Amniotic stem cell (primary cell): ENCODE data around the gene UBAC2.
"Not testable (repeated sequence)": the region's sequence is repeated elsewhere in the genome, so short reads cannot be mapped to it uniquely, and the experiment has no call there.

ENCODE experiments used
- DNase-seq: peaks from one replicate; lab custom pipeline; 2025; lab: John Stamatoyannopoulos, UW

Gene UBAC2

DNA sequence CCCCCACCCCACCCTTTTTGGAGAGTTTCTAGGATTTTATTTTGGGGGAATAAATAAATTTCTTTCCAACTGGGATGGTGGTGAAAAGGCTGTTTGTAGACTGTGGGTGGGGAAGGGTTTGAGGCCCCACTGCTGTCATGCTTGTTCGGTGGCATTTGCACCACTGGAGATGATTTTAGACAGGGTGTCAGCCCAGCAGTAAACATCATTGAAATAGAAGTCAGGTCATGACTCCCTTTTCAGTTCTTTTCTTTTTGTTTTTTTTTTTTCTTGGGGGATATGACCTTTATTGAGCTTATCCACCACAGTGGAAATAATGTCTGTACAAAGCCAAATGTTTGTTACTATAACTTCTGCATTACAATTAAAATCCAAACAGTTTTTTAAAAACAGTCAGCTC, 14.1 kb downstream of the UBAC2 start:
- DNase-seq = no peak

DNA sequence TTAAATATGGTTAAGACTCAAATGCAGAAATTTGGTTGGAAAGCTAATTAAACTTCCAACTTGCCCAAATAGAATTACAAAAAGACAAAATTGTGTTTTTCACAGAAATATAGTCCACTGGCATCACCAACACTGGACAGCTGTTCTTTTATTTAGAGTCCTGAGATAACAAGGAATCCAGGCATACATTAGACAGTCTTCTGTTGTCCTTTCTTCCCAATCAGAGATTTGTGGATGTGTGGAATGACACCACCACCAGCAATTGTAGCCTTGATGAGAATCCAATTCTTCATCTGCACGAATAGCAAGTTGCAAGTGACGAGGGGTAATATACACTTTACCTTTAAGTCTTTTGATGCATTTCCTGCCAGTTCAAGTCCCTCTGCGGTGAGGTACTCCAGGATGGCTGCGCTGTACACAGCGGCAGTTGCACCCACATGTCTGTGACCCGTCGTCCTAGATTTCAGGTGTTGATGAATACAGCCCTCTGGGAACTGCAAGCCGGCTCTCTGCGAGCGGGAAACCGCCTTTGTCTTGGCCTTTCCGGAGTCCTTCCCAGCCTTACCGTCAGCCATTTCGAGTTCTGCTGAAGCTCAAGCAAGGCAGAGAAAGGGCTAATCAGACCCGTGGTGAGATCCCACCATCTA, 14.7 kb downstream of the UBAC2 start:
- DNase-seq = no peak

DNA sequence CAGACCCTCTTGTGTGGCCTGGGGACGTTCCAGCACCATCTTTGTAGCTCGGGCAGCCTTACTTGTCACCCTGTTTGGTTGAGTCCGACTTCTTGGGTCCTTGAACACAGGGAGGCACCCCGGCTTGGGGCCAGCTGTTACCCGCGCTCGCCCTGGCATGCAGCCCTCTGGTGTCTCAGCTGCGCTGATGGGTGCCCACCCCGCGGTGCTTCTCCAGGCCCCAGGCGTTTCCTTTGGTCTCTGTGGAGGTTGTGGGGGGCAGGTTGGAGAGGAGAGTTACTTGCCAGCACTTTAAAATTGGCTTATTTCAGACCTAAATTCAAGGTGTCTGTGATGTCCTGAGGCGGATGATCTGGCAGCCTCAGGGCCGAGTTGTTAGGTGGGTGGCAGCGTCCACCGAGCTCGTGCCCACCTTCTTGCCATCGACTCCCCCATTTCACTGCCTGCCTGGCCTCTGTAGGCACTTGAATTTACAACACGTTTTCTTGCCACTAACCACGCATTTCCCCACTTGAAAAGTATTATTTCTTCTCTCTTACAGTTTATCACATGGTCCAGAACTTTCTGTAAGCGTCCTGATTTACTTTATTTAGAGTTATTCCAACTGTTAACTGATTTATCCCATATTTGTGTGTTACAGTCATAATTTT, 16.9 kb downstream of the UBAC2 start:
- no peak for DNase-seq

DNA sequence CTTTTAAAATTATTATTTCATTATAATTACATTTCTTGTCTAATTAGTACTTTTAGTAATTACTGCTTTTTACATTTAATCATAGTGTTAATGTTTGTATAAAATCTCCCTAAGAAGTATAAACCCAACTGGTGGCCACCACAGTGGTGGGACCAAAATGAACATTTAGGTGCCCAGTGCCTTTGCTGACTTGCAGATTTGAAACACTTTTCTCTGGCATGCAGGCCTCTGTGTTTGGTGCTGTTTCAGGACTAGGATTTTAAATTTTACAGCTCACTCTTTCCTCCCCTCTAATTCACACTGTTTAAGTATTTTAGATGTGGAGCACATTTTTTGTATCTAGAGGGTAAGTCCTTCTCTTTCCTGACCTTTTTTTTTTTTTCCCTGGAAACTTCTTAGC, 17.5 kb downstream of the UBAC2 start:
- no peak for DNase-seq

DNA sequence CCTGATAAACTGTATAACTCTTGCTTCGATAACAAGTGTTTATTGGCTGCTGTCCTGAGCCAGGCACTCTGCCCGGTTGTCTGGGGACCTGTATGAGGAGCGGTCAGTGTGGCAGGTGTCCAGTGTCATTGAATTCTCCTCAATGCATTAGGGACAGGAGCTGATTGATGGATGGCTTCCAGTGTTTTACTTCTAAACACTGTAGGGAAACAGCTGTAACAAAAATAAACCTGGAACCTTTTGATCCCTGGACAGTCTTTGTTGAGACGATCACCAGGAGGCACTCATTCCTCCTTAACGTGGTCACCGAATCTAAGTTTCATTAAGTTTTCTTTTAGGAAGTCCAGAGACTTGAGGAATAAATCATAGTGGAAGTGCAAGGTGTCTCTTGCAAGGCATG, 17.9 kb downstream of the UBAC2 start:
- DNase-seq = no peak

DNA sequence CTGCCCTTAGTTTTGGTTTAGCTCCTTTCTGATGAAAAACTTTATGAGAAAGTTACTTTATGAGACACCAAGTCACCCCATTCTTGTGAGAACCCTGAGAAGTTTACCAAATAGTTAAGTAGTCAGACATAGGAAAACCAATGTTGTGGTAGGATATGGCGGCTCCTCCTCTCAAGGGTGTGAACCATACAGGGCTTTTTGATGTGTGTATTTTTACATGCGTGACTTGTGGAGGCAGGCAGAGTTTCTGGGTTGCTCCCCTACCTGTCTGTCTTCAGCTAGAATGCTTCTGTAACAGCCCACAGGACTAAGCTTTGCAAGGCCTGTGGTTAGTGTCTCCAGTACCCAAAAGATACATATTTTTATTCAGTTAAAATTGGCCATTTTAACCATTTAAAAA, 18.3 kb downstream of the UBAC2 start:
- DNase-seq = no peak

DNA sequence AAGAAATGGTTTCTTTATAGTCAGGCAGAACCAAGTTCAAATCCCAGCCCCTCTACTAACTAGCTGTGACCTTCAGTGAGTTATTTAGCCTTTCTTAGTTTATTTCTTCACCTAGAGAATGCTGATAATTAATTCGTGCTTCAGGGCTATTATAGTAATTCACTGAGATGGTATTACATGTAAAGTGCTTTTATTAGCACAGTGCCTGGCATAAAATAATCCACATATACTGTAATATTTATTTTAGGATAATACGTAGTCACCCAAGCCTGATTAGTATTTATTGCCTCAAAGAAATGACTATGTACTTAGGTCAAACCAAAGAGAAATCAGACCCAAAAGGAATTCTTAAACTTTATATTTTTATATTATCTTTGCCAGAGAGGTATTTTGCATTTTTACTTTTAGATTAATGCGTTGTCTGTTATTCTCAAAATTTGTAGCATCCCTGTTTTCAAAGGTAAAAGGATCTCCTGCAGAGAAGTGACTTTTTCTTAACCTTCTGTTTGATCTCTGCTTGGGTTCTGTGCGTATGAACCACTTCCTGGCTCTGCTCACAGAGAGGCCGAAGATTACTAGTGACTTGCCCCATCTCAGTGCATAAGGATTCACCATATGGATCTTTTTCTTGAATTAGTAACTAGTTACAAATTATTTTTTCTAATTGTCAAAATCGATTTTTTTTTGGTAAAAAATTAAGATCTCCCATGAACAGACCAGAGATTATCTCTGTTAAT, 19.7 kb downstream of the UBAC2 start:
- no peak for DNase-seq

DNA sequence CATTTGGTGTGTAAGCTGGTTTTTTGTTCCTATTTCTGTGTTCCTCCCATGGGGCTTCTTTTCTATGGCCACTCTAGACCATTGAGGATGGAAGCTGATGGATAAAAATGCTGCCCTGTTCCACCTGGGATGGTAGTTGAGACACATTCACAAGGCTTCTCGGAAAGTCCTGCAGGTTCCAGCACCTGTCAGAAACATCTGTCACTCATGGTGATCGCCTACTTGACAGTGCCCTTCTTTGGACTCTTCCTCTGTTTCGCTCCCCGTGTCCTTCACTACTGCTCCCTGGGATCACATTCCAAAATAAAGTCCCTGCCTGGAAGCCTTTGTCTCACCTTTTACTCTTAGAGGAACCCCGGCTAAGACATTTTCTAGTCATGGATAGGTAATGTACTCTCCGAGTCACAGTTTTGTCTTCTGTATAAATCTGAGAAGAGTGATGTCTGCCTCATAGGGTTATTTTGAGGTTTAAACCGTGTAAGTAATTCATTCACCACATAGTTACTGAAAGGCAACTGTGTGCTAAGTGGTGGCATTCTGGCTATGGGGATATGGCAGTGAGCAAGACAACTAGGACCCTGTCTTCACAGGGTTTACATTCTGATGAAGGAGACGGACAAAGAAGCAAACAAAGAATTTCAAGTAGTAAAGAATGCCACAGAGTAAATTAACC, 21.0 kb downstream of the UBAC2 start:
- DNase-seq = no peak

DNA sequence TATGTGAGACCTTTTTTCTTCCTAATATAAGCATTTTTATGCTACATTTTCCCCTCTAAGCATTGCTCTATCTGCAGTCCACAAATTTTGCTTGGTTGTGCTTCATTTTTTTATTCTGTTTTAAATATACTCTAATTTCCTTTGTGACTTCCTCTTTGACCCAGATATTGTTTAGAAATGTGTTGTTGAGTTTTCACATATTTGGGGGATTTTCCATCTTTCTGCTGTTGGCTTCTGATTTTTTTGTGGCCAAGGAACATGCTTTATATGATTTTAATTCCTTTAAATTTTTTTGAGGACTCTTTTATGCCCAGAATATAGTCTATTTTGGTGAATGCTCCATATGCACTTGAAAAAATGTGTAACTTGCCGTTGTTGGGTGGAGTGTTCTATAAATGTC, 22.9 kb downstream of the UBAC2 start:
- DNase-seq = no peak

DNA sequence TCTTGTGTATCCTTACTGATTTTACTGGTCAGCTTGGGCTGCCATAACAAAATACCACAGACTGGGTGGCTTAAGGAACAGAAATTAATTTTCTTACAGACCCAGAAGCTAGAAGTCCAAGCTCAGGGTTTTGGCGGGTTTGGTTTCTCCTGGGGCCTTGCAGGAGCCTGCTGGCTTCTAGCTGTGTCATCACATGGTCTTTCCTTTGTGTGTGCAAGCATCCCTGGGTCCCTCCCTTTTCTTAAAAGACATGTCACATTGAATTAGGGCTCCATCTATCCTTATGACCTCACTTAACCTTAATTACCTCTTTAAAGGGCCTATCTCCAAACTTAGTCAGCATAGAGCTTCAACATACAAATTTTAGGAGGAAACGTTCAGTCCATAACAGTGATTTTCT, 23.4 kb downstream of the UBAC2 start:
- no peak for DNase-seq

DNA sequence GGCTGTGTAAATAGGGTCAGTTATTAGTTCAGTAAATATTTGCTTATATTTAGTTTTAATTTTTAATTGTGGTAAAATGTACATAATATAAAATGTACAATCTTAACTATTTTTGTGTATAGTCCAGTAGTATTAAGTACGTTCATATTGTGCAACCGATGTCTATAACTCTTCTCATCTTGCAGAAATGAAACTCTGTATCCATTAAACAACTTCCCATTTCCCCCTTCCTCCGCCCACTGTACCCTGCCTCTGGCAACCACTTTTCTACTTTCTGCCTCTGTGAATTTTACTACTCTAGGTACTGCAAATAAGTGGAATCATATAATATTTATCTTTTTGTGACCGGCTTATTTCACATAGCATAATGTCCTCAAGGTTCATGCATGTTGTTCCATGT, 24.4 kb downstream of the UBAC2 start:
- no peak for DNase-seq

DNA sequence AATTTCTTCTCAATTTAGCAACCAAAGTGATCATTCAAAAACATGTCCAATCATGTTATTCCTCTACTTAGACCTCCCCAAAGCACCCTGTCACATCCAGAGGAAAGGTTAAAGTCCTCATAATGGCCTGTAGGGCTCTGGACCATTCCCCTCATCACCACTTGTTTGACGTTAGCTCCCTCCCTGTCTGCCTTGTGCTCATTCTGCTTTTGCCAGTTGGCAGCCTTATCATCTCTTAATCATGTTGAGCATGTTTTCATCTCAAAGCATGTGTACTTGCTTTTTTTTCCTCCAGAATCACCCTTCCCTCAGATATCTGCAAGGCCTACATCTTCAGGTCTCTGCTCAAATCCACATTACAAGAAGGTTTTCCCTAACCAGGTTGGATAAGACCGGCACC, 25.9 kb downstream of the UBAC2 start:
- DNase-seq = no peak

DNA sequence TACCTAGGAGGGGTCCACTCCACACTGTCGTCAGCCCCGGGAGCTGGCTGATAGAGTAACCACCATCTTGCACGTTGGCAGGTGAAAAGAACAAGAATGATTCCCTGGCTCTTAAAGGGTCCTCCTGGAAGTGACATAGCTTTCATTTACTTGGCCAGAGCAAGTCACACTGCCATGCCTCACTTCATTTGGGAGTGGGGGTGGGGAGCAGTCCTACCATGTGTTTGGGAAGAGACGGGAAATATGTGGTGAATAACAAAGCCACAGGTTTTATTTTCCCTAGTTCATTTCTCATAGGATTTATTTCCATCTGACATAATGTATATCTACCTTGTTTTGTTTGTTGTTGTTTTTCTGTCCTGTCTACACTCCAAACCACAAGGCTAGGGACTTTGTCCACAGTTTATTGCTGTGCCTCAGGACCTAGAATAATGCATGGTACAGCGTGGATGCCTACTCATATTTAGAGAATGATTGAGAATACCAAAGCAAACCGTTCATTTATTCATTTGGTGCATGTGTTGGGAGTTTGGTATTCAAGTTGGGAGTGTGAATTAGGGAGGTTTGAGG, 26.8 kb downstream of the UBAC2 start:
- no peak for DNase-seq

DNA sequence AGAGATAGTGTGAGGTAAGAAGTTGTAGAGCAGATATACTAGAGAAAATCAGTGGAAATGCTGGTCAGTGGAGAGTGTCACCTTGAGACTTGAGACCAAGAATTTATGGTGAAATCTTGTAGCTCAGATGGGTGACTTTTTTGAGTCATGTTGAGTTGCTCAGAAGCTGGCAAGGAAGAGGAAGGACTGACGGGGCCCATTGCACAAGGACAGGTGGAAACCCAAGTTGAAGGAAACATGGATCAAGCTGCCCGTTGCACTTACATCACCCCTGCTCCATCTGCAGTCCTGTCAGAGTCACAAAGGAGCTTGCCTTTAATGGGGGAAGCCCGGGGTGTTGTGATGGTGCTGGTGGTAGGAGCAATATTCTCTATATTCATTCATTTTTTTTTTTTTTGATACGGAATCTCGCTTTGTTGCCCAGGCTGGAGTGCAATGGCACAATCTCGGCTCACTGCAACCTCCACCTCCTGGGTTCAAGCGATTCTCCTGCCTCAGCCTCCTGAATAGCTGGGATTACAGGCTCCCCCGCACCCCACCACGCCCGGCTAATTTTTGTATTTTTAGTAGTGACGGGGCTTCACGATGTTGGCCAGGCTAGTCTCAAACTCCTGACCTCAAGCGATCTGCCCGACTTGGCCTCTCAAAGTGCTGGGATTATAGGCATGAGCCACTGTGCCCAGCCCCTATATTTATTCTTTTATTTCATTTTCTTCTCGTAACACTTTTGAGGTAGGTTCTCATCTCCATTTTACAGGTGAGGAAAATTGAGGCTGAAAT, 27.4 kb downstream of the UBAC2 start:
- no peak for DNase-seq

DNA sequence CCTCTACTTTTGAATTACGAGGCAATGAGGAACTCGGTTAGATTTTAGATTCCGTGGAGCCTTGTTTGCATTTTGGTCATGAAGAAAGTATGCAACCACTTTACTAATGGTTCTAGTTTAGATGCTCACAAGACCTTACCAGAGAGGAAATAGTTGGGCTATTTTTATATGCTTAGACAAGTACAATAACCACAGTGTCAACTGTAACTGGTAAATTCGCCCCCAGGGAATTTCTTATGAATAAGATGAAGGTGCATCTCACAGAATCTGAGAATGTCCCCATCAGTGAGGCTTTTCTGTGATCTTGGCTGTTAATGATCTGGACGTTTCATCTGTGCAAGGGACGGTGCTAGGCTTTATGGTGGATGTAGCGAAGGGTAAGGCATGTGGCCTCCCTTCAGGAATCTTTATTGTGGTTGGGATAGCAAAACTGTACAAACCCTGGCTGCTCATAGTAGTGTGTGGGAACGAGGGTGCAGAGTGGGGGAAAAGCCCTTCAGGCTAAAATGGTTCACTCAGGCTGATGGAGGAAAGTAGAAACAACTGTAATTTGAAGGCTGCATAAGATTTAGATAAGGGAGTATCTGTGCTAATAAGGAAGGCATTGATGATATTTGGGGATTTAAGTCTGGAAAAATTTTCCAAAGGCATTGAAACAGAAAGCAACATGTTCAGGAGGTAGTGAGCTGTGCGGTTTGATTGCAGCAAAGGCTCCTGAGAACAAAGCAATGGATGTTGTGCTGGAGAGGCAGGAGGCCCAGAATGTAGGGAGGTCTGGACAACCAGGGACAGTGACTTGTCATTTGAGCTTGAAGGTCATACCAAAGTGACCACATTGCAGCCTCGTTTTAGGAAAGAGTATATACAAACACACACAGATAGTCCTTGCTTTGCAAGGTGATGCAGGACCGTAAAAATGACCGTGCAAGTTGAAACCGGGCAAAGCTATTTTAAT, 28.4 kb downstream of the UBAC2 start:
- peak; percentile 24 for DNase-seq

DNA sequence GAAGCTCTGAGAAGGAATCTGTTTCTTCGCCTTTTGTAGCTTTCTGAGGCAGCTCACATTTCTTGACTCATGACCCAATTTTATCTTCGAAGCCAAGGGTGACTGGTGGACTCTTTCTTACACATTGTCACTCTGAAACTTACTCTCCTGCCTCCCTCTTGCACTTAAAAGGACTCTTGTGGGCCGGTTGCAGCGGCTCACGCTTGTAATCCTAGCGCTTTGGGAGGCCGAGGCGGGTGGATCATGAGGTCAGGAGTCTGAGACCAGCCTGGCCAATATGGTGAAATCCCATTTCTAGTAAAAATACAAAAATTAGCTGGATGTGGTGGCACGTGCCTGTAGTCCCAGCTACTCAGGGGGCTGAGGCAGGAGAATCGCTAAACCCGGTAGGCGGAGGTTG, 29.9 kb downstream of the UBAC2 start:
- not testable (repeated sequence) for DNase-seq

DNA sequence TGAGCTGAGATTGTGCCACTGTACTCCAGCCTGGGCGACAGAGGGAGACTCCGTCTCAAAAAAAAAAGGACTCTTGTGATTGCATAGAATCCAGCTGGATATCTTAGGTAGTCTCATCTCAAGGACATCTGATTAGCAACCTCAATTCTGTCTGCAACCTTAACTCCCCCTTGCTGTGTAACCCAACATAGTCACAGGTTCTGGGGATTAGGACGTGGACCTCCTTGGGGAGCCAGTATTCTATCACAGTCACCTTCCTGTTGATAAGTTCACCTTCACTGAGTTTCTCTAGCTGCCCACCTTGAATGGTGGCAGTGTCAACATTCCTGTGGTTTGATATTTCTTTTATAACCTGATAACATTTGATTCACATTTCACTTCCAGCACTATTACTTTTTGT, 30.3 kb downstream of the UBAC2 start:
- no peak for DNase-seq

DNA sequence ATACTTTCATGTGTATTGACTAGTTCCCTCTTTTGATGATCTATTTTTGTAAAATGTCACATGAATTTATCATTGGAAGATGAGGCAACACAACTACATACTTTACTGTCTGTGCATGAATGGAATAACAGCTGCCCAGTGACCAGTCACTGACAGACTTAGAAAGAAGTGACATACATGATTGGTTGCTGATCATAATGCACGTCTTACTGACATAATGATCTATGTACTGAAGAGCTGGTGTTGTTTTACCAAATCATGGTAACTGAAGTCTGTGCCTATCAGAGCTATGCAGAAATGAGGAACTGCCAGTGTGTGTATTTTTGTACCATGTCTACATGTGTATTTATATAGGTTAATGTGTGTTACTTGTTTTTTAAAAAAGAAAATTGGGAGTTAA, 31.1 kb downstream of the UBAC2 start:
- DNase-seq = no peak

DNA sequence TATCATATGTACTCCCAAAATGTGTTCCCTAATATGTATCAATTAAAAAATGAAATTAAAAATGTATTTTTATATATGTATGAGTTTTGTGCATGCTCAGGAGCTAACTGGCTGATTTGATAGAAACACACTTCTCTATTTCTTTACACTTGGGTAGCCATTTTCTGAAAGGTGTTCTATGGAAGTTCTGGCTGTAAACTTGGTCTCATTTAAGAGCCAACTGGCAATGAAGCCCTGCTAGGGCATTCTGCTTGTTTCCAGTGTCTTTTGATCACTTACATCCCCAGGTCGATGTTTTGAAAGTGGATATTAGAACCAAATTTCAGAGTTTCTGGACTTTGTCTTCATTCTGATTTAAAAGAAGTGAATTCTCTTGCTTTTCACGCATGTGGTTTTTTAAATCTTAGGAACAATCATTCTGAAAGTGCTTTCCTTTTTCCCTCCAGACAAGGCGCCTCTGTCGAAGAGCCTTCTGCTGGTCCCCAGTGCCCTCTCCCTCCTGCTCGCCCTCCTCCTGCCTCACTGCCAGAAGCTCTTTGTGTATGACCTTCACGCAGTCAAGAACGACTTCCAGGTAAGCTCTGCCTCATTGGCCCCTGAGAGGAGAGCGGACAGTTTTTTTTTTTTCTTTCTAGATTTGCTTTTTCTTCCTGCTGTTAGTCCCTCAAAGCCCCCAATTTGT, 37.5 kb downstream of the UBAC2 start:
- DNase-seq = no peak

DNA sequence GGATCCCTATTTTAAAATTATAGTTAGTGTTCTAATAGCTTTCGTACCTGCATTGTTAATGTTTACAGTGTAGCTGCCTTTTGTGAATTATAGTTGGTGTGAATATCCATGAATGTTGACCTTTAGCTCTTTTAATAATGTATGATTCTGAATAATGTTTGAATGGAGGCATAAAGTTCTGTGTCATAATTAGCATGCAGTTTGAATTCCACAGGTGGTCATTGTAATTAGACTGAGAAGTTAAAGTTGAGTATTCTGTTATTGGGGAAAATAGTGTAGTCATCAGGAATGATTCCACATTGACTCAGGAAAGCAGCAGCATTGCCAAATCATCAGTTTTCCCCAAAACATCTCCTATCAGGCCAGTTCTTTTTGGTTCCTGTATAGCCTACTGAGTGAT, 45.4 kb downstream of the UBAC2 start:
- no peak for DNase-seq
